Activated CD4-positive, alpha-beta T cell treated with anti-CD3 and anti-CD28 coated beads, Interleukin-2, amount 10 ng/mL, durations not matched to agents 24 days and 14 days (primary cell): ENCODE results near the gene ACTG1. TPM values are rescaled to one million over a fixed set of nuclear protein-coding genes. Genes with fewer than 3 reads are reported as not detected.

ENCODE experiments used
- DNase-seq: peaks from one replicate; pipeline ENCODE4 v3.0.0; 2022
- H3K27ac Mint-ChIP-seq: one replicate; pipeline ENCODE4 v1.8.0; 2022; ENCODE audit warnings: mild to moderate bottlenecking, mixed read lengths
- H3K27me3 Mint-ChIP-seq: one replicate; pipeline ENCODE4 v1.8.0; 2022; ENCODE audit warnings: mixed read lengths
- H3K36me3 Mint-ChIP-seq: one replicate; pipeline ENCODE4 v1.8.0; 2022; ENCODE audit warnings: low read depth, mild to moderate bottlenecking, mixed read lengths
- H3K4me1 Mint-ChIP-seq: one replicate; pipeline ENCODE4 v1.8.0; 2021; ENCODE audit warnings: mixed read lengths
- H3K4me3 Mint-ChIP-seq: one replicate; pipeline ENCODE4 v1.8.0; 2022; ENCODE audit warnings: mild to moderate bottlenecking, moderate library complexity, mixed read lengths
- H3K9me3 Mint-ChIP-seq: one replicate; pipeline ENCODE4 v1.8.0; 2021; ENCODE audit warnings: mixed read lengths
- intact Hi-C: fragments of 100-400 bp; cut with micrococcal nuclease; formaldehyde crosslinking; loops from one replicate; pipeline ENCODE4 v1.15.1; 2023
- total RNA-seq: library from RNA; stranded (reverse); gene quantifications from 2 replicates; pipeline ENCODE4 v1.2.3, GENCODE V29; 2022

ACTG1 gene
- total RNA-seq, 1 donor from 2014 or later: 3,353 TPM

DNA sequence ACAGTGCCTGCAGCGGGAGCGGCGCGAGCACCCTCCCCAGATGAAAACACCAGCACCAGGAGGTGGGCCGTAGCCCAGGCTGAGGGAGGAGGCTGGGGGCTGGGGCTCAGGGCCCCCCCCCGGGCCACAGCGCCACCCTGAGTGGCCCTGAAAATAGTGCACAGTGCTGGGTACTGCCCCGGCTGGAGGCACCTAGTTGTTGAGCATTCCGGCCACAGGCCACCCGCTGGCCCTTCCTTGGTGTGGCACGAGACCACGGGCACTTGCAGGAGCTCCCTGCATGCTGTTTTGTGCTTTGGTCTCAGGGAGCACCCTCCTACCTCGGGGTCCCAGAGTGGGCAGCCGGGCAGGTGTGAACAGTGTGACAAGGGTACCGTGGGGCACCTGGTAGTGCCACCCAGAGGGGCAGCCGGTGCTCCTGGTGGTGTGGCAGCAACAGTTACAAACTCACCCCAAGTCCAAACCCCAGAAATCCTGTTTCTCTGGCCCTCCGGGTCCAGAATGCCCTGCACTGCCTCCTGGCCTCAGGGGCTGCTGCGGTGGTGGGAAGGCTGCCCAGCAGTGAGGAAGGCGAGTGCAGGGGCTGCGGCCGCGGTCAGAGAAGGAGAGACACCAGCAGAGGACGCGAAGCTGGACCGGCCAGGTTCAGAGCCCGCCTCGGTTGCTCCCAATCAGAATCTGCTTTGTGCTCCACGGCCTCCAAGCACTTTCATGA is 27.5 kb upstream of the ACTG1 start:
- H3K9me3 Mint-ChIP-seq: no peaks in the 10 kb centered on the region
- H3K27me3 Mint-ChIP-seq: peaks cover 17% of the 10 kb centered on the region
- no peak overlapping the region for H3K27ac Mint-ChIP-seq
- H3K4me3 Mint-ChIP-seq: no peak overlapping the region
- H3K36me3 Mint-ChIP-seq: peaks cover 9% of the 10 kb centered on the region
- DNase-seq: no peak
- H3K4me1 Mint-ChIP-seq: no peaks in the 10 kb centered on the region
- intact Hi-C loops: no loop called here

GRCh38 chr17:81539571-81539900 is 26.9 kb upstream of the ACTG1 start:
- Mint-ChIP-seq H3K4me3 (no peak overlapping the region), H3K9me3 (no peaks in the 10 kb centered on the region), H3K36me3 (peaks cover 8% of the 10 kb centered on the region), H3K27ac (no peak overlapping the region), H3K4me1 (no peaks in the 10 kb centered on the region), H3K27me3 (peaks cover 17% of the 10 kb centered on the region)
- intact Hi-C loops: no loop called here
- DNase-seq: no peak

GRCh38 chr17:81538651-81539570 is 26.3 kb upstream of the ACTG1 start:
- H3K4me3 Mint-ChIP-seq: no peak overlapping the region
- no peaks in the 10 kb centered on the region for H3K9me3 Mint-ChIP-seq
- intact Hi-C loops: no loop called here
- DNase-seq: no peak
- H3K36me3 Mint-ChIP-seq: peaks cover 8% of the 10 kb centered on the region
- no peak overlapping the region for H3K27ac Mint-ChIP-seq
- no peaks in the 10 kb centered on the region for H3K4me1 Mint-ChIP-seq
- H3K27me3 Mint-ChIP-seq: peaks cover 17% of the 10 kb centered on the region

DNA sequence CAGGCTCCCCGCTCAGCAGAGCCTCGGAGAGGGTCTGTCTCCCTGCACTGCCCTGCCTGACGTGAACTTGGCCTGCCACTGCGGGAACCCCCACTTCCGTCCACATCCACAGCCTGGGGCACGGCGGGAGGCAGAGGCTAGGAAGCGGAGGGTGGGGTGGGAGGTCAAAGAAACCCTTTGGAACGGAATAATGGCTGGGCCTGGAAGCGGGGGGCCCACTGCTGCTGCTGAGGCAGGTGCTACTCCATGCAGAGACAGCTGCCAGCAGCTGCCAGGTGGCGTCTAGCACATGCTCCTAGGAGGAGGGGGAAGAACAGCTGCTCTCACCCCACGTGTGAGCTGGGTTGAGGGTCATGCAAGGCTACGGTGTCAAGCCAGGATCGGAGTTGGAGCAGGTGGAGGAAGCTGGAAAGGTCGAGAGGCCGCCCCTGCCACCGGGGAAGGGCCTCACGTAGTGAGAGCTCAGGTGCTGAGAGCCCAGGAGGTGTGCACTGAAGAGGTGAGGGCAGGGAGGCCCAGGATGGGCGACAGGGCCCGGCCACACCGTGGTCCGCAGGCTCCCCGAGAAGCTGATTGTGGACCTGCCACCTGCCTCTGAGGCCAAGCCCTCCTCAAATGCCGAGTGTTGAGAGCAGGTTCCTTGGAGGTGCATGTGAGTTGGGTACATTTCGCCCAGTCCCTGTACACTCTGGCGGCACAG is 25.4 kb upstream of the ACTG1 start:
- Mint-ChIP-seq H3K36me3 (peaks cover 8% of the 10 kb centered on the region), H3K9me3 (no peaks in the 10 kb centered on the region), H3K4me1 (no peaks in the 10 kb centered on the region), H3K27me3 (peaks cover 17% of the 10 kb centered on the region), H3K27ac (no peak overlapping the region), H3K4me3 (no peak overlapping the region)
- DNase-seq: no peak
- intact Hi-C loops: no loop called here

DNA sequence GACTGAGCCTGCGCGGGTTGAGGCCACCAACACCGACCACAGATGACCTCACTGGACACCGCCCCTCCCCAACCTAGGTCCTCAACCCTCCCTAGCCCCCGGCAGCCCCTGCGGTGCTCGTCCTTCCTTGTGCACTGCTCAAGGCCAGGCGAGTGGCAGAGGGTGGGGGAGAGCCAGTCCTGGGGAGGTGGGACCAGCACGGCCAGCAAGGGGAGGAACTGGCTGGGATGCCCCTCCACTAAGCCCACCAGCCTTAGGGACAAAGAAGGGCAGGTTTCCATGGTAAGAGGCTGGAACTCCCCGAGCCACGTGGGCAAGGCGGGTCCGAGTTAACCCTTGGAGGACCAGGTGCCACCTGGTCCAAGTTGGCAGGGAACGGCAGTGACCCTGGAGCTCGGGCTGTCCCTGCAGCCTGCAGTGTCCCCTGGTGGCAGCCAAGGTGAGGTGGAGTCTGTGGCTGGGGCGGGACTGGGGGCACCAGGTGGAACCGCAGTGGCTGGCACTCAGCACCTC is 24.8 kb upstream of the ACTG1 start:
- H3K27ac Mint-ChIP-seq: no peak overlapping the region
- no peaks in the 10 kb centered on the region for H3K9me3 Mint-ChIP-seq
- peak; percentile 70 for DNase-seq
- no peak overlapping the region for H3K4me3 Mint-ChIP-seq
- H3K36me3 Mint-ChIP-seq: peaks cover 8% of the 10 kb centered on the region
- H3K27me3 Mint-ChIP-seq: peaks cover 17% of the 10 kb centered on the region
- no peaks in the 10 kb centered on the region for H3K4me1 Mint-ChIP-seq
- intact Hi-C loops: no loop called here

DNA sequence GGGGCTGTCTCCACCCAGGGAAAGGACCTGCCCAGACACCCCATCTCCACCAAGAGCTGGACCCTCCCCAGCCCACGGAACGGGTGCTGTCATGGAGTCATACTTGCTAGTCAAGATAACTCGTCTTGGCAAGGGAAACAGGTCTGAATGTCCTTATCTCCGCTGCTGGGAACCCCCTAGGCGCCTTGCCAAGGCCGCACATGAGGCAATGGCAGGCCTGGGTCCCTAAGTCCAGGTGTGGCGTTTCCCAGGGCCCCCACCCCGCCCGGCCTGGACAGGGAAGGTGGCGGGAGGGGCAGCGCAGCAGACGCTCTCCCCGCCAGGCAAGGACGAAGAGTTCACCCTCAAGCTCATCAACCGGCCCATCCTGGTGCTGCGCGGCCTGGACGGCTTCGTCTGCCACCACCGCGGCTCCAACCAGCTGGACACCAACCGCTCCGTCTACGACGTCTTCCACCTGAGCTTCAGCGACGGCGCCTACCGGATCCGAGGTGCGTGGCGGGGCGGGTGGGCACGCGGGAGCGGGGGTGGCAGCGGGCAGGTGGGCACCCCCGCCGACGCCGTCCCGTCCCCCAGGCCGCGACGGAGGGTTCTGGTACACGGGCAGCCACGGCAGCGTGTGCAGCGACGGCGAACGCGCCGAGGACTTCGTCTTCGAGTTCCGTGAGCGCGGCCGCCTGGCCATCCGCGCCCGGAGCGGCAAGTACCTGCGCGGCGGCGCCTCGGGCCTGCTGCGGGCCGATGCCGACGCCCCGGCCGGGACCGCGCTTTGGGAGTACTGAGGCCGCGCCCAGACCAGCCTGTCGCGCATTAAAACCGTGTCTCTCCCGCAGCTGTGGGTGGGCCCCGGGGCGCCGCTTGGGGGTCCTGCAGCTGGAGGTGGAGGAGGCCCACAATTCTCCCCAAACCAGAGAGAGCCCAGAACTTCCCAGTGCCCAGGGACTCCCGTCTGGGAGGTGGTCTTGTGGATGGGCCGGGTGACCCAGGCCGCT is 24.0 kb upstream of the ACTG1 start:
- intact Hi-C loops: no loop called here
- Mint-ChIP-seq H3K27me3 (peaks cover 17% of the 10 kb centered on the region), H3K4me3 (no peak overlapping the region), H3K9me3 (no peaks in the 10 kb centered on the region), H3K4me1 (no peaks in the 10 kb centered on the region), H3K36me3 (peaks cover 7% of the 10 kb centered on the region), H3K27ac (no peak overlapping the region)
- DNase-seq: no peak

GRCh38 chr17:81535480-81536298 is 23.1 kb upstream of the ACTG1 start:
- no peak overlapping the region for H3K27ac Mint-ChIP-seq
- H3K9me3 Mint-ChIP-seq: no peaks in the 10 kb centered on the region
- H3K36me3 Mint-ChIP-seq: peaks cover 4% of the 10 kb centered on the region
- H3K27me3 Mint-ChIP-seq: peaks cover 17% of the 10 kb centered on the region
- intact Hi-C loops: no loop called here
- no peak overlapping the region for H3K4me3 Mint-ChIP-seq
- H3K4me1 Mint-ChIP-seq: no peaks in the 10 kb centered on the region
- no peak for DNase-seq

DNA sequence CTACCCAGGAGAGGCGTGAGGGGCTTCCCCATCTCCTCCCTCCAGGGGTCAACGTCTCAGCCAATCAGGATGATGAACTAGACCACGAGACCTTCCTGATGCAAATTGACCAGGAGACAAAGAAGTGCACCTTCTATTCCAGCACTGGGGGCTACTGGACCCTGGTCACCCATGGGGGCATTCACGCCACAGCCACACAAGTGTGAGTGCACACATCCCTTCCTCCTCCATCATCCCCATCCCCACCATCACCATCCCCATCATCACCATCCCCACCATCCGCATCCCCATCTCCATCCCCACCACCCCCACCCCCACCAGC is 22.4 kb upstream of the ACTG1 start:
- intact Hi-C loops: no loop called here
- DNase-seq: no peak
- Mint-ChIP-seq H3K4me1 (no peaks in the 10 kb centered on the region), H3K36me3 (peaks cover 4% of the 10 kb centered on the region), H3K27ac (no peak overlapping the region), H3K27me3 (peaks cover 17% of the 10 kb centered on the region), H3K4me3 (no peak overlapping the region), H3K9me3 (no peaks in the 10 kb centered on the region)

GRCh38 chr17:81534157-81535006 is 21.8 kb upstream of the ACTG1 start:
- Mint-ChIP-seq H3K4me1 (no peaks in the 10 kb centered on the region), H3K36me3 (peaks cover 4% of the 10 kb centered on the region), H3K9me3 (no peaks in the 10 kb centered on the region), H3K27me3 (peaks cover 17% of the 10 kb centered on the region), H3K27ac (no peak overlapping the region), H3K4me3 (no peak overlapping the region)
- DNase-seq: no peak
- intact Hi-C loops: no loop called here

- Mint-ChIP-seq H3K27me3 (peaks cover 17% of the 10 kb centered on the region), H3K4me3 (no peak overlapping the region), H3K4me1 (no peaks in the 10 kb centered on the region), H3K9me3 (no peaks in the 10 kb centered on the region), H3K36me3 (peaks cover 3% of the 10 kb centered on the region), H3K27ac (no peak overlapping the region)
- no peak for DNase-seq
- intact Hi-C loops: no loop called here
Measured at GRCh38 chr17:81533339-81534141, 20.9 kb upstream of the ACTG1 start.

DNA sequence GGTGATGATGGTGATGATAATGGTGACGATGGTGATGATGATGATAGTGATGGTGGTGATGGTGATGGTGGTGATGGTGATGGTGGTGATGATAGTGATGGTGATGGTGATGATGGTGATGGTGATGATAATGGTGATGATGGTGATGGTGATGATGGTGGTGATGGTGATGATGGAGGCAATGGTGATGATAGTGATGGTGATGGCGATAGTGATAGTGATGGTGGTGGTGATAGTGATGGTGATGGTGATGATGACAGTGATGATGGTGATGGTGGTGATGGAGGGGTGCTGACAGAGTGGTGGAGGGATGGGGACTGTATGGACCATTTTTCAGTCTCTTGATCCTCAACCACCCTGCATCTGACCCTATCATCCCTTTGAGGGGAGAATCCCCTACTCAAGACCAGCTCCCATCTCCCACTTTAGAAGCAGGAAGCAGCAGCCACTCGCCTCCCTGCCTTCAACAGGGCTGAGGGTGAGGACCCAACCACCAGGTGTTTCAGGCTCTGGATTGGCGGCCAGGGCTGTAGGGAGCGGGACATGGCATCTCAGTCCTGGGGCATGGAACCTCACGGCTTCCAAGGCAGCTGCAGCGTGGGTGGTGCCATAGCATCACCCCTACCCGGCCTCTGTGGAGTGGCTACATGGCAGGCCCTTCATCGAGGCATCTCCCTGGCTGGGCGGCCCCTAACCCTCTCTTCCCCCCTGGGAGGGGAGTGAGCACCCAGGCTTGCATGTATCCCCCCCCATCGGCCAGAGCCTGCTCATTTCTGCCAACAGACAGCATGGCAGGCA is 20.1 kb upstream of the ACTG1 start:
- H3K4me1 Mint-ChIP-seq: no peaks in the 10 kb centered on the region
- H3K27me3 Mint-ChIP-seq: peaks cover 13% of the 10 kb centered on the region
- no peaks in the 10 kb centered on the region for H3K36me3 Mint-ChIP-seq
- H3K27ac Mint-ChIP-seq: no peak overlapping the region
- DNase-seq: no peak
- H3K9me3 Mint-ChIP-seq: no peaks in the 10 kb centered on the region
- no peak overlapping the region for H3K4me3 Mint-ChIP-seq
- intact Hi-C loops: no loop called here
